GM12892 (cell line): ENCODE results near the gene GRID1.

ENCODE experiments used
- POLR2A ChIP-seq: IDR thresholded peaks from 2 replicates; pipeline ENCODE4 v1.6.1; 2011; ENCODE audit warnings: low read depth, low read length, control low read depth
- POLR2AphosphoS5 ChIP-seq: IDR thresholded peaks from 2 replicates; pipeline ENCODE4 v1.6.1; 2011; ENCODE audit warnings: low read depth, low read length, control low read depth
- TAF1 ChIP-seq: IDR thresholded peaks from 2 replicates; pipeline ENCODE4 v1.6.1; 2011; ENCODE audit warnings: low read depth, mild to moderate bottlenecking, control low read depth, low read length, borderline replicate concordance

GRCh38 chr10:86295791-86296190 lies 70.8 kb downstream of the GRID1 start:
- TF ChIP-seq POLR2A (no peak), POLR2AphosphoS5 (no peak), TAF1 (no peak)
